Heart left ventricle (tissue), 13 donors: Measurements from ENCODE around the gene CRACDL.

Experiments used
- CTCF ChIP-seq, 12 donors: fragments of 200-600 bp; sonication (generic) in 4 of 12; IDR thresholded peaks; one replicate each; pipeline versions ENCODE4 v1.5.0 to v1.8.0; 2018 to 2022; ENCODE audit warnings: antibody characterized with exemption in 12 of 12, mild to moderate bottlenecking in 5 of 12
- POLR2A ChIP-seq, 2 donors: fragments of 450-650 bp; IDR thresholded peaks; one replicate each; pipeline ENCODE4 v1.6.1; 2017; ENCODE audit warnings: antibody characterized with exemption in 2 of 2, mild to moderate bottlenecking in 2 of 2, moderate library complexity in 2 of 2
- donor health status: ischemic (EF 13 %, LVEDD 7.1; RV severe dilation, severe dysfunction).
- donor health status: DM: no; HTN: yes; CAD: no.
- donor health status: DM: no; HTN: no; CAD: no.
- donor health status: ischemic (EF 25% LVEDD 6.9; RV normal size, moderate dysfunction).
- donor health status: ischemic (EF 25% LVEDD 5.7; RV mildly dilated, moderate dysfunction).
- donor health status: ischemic (EF 35%, LVEDD 5.7; RV mildly dilated, moderate dysfunction).
- donor health status: nonischemic (EF 11% LVEDD 7.7; RV severe dilation, severe dysfunction).
- donor health status: DM: yes; HTN: yes; CAD: no.
- donor health status: PGD.
- donor health status: ischemic (EF 29% LVEDD 5.4; RV normal size, mild dysfunction).
- donor health status: nonischemic (EF 23%, LVEDD 6.1; RV moderate dilation, normal function).

GRCh38 chr2:98921062-98921461 lies 15.0 kb downstream of the CRACDL start:
- TF ChIP-seq CTCF (IDR thresholded peaks at IDR 0.05) (no peak), POLR2A (IDR thresholded peaks at IDR 0.05) (no peak)
